ENCODE results near the gene DOK1. TPM values are rescaled to one million over a fixed set of nuclear protein-coding genes. Genes with fewer than 3 reads are reported as not detected.

The DOK1 gene
- total and polyA plus RNA-seq, 10 donors, result 19.9 to 59.1 (median 39.7) TPM

DNA sequence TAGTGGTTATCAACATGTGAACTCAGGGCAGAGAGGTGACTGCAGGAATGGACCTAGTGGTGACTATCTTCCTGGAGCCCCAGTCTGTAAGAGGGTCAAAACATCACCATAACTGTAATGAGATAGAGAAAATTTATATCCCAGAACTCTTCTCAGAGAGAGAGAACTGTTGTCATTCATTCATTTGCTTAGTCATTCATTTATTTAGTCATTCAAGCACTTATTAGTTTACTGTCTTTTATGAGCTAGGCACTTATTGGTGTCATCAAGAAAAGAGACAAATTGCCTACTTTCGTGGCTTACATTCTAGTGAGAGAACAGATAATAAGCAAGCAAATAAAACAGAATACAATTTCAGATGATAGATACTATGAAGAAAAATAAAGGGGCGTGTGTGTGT, 34.1 kb downstream of the DOK1 start:
- Histone ChIP-seq H3K27ac (no peak overlapping the region), H3K4me1 (peaks cover 0 to 36% (median 17%) of the 10 kb centered on the region in 6 donors), H3K36me3 (no peaks in the 10 kb centered on the region), H3K4me3 (no peak overlapping the region), H3K27me3 (replicated peaks in 1 of 7) (peaks cover 0 to 24% (median 4%) of the 10 kb centered on the region in 7 donors), H3K9me3 (no peaks in the 10 kb centered on the region)
- TF ChIP-seq, protein P1, sequence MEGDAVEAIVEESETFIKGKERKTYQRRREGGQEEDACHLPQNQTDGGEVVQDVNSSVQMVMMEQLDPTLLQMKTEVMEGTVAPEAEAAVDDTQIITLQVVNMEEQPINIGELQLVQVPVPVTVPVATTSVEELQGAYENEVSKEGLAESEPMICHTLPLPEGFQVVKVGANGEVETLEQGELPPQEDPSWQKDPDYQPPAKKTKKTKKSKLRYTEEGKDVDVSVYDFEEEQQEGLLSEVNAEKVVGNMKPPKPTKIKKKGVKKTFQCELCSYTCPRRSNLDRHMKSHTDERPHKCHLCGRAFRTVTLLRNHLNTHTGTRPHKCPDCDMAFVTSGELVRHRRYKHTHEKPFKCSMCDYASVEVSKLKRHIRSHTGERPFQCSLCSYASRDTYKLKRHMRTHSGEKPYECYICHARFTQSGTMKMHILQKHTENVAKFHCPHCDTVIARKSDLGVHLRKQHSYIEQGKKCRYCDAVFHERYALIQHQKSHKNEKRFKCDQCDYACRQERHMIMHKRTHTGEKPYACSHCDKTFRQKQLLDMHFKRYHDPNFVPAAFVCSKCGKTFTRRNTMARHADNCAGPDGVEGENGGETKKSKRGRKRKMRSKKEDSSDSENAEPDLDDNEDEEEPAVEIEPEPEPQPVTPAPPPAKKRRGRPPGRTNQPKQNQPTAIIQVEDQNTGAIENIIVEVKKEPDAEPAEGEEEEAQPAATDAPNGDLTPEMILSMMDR (IDR thresholded peaks at IDR 0.05 in 8 of 11, conservative IDR thresholded peaks at IDR 0.05 in 3 of 11), result no peak
- TF ChIP-seq POLR2AphosphoS5 (IDR thresholded peaks at IDR 0.05), result no peak
- no peak for TF ChIP-seq POLR2A (IDR thresholded peaks at IDR 0.05)
- no peak for DNase-seq
- intact Hi-C loops (cut with DNase I; ENCODE audit: low total_unique reads), result loop anchor here (5.0 kb wide), 2 partner anchors 86 to 106 kb away; partner anchors contain the start of genes CCDC142 and TTC31
- 63 to 84% (median 73%) methylated on average over 2 of the region's 2 CpGs for WGBS, 5 donors

DNA sequence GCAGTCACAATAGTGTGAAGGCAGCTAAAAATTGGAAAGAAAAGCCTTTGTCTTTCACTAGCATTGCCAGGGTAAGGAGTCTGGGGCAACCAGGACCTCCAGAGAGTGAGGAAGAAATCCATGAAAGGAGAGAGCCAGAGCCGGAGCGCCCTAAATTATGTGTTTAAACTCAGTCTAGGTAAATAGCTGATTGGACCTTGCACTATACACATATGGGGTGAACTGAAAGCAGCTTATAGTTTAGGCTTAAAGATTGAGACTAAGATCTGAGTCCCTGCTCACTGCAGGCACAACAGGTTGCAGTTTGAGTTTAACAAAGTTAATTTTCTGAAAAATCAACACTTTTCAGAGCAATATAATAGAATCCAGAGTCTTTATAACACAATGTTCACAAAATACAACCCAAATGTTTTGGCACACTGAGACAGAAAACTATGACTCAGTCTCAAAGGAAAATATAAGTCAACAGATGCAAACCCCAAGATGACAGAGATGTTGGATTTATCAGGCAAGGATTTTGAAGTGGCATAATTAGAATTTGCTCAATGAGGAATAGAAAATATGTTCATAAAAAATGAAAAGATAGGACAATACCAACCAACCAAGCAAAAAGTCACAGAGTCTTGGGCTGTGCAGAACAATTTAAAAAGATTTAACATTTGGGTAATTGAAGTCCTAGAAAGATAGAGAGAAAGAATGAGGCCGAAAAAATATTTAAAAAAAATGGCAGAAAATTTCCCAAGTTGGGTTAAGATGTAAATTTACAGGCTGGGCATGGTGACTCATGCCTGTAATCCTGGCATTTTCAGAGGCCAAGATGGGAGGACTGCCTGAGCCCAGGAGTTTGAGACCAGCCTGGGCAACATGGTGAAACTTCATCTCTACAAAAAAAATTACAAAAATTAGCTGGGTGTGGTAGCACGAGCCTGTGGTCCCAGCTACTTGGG, 39.6 kb downstream of the DOK1 start:
- H3K36me3 ChIP-seq, result no peaks in the 10 kb centered on the region
- no peaks in the 10 kb centered on the region for H3K9me3 ChIP-seq
- TF ChIP-seq, protein P1 (IDR thresholded peaks at IDR 0.05 in 8 of 11, conservative IDR thresholded peaks at IDR 0.05 in 3 of 11), result no peak
- TF ChIP-seq POLR2AphosphoS5 (IDR thresholded peaks at IDR 0.05), result no peak
- no peak for TF ChIP-seq POLR2A (IDR thresholded peaks at IDR 0.05)
- no peaks in the 10 kb centered on the region for H3K4me1 ChIP-seq
- WGBS, 5 donors, result 74 to 88% (median 85%) methylated on average over 4 of the region's 4 CpGs
- H3K27me3 ChIP-seq (replicated peaks in 1 of 7), result peaks cover 0 to 45% (median 5%) of the 10 kb centered on the region in 7 donors
- DNase-seq, result no peak
- intact Hi-C loops (cut with DNase I; ENCODE audit: low total_unique reads), result no loop called here
- no peak overlapping the region for H3K27ac ChIP-seq
- no peak overlapping the region for H3K4me3 ChIP-seq

DNA sequence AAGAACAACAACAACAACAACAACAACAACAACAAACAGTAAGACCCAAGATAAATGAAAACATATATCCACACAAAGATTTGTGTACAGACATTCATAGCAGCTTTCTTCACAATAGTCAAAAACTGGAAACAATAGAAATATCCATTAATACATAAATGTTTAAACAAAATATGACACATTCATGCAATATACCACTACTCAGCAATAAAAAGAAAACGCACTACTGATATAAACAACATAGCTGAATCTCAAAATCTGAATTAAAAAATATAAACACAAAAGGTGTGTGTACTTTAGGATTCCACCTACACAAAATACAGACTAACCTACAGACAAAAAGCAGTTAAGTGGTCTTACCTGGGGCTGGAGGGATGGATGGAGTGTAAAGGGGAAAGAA, 42.1 kb downstream of the DOK1 start:
- WGBS, 5 donors, result 75 to 85% (median 79%) methylated on average over 1 of the region's 1 CpG

More for the DNA sequence above, 42.1 kb downstream of the DOK1 start:
- DNase-seq, result no peak
- TF ChIP-seq, protein P1 (IDR thresholded peaks at IDR 0.05 in 8 of 11, conservative IDR thresholded peaks at IDR 0.05 in 3 of 11), result no peak
- TF ChIP-seq POLR2AphosphoS5 (IDR thresholded peaks at IDR 0.05) (no peak), POLR2A (IDR thresholded peaks at IDR 0.05) (no peak)
- H3K4me1 ChIP-seq, result peaks cover 0 to 8% (median 0%) of the 10 kb centered on the region in 6 donors
- H3K27me3 ChIP-seq (replicated peaks in 1 of 7), result peaks cover 0 to 37% (median 5%) of the 10 kb centered on the region in 7 donors
- H3K36me3 ChIP-seq, result no peaks in the 10 kb centered on the region
- H3K27ac ChIP-seq, result no peak overlapping the region
- no peaks in the 10 kb centered on the region for H3K9me3 ChIP-seq
- intact Hi-C loops (cut with DNase I; ENCODE audit: low total_unique reads), result no loop called here
- no peak overlapping the region for H3K4me3 ChIP-seq
